Activated CD4-positive, alpha-beta T cell treated with anti-CD3 and anti-CD28 coated beads for 4 hours (primary cell): ENCODE results near the gene SUMF1.
"Not testable (repeated sequence)": the region's sequence is repeated elsewhere in the genome, so short reads cannot be mapped to it uniquely, and the experiment has no call there.

Source experiments
- DNase-seq, 2 donors: peaks; one replicate each; pipeline ENCODE4 v3.0.0-alpha.2; 2020

The SUMF1 gene

DNA sequence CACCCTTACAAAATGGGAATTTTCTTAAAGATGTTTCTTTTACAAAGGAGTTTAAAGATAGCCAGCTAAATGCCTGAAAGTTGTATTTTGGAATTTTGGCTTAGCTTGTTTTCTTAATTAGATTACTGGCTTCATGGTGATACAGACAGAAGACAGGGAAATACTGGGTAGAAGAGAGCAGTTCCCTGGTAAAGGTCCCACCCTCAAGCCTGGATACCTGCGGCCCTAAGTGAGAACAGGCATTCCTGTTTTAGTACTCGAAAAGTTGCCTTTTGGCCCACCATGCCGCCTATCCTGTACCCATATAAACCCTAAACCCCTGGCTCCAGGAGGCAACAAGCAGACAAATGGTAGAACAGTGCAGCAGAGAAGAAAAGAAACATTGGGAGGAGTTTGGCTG is 134.5 kb downstream of the SUMF1 start:
- DNase-seq = no peak

GRCh38 chr3:4332111-4332510 is 135.0 kb downstream of the SUMF1 start:
- no peak for DNase-seq

DNA sequence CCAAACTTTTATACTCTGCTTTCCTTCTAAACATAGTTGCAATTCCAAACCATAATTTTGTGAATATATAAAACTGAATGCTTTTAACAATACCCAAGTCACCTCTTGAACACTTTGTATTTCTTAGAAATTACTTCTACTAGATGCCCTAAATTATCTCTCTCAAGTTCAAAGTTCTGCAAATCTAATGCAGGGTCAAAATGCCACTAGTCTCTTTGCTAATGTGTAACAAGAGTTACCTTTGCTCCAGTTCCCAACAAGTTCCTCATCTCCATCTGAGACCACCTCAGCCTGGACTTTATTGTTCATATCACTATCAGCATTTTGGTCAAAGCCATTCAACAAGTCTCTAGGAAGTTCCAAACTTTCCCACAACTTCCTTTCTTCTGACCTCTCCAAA is 137.3 kb downstream of the SUMF1 start:
- not testable (repeated sequence) for DNase-seq

DNA sequence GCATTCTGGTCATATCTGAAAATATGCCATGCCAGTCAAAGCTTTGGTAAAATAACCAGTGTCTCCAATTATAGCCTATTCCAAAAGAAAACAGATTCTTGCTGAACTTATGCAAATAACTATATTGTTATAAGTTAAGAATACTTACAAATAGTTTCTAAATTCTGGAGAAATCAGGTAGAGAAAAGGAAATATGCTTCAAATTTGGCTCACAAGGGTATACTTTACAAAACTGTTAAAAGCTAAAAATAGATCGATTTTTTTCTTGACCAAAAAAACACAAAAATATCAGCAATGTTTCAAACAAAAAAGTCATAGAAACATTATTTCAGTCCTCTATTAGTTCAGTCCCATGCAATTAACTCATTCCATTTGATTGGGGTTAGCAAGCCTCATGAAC is 140.2 kb downstream of the SUMF1 start:
- no peak for DNase-seq

DNA sequence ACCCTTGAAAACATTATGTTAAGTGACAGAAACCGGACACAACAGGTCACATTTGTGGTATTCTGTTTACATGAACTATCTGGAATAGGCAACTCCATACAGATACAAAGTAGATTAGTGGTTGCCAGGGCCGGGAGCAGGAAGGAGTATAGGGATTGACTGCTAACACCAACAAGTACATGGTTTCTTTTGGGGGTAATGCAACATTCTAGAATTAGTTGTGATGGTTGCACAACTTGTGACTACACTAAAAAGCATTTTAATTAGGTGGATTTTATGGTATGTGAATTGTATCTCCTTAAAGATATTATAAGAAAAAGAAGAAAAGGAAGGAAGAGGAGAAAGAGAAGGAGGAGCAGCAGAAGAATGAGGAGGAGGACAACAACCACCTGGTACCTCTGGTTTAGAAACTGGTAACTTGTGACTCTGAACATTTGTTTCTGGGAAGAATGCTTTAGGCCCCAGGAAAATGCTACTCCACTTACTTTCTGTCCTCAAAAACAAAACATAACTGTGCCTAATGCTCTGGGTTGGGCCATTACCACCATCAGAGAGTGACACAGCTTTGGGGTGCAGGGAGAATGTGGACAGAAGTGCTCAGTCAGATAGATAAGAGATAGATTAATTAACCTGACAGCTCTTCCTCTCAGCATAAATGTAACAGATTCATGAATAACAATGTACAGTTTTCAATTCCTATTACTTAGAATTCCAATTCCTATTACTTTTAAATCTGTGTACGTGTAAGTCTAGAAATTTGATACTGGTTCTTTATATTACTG is 143.6 kb downstream of the SUMF1 start:
- no peak for DNase-seq

DNA sequence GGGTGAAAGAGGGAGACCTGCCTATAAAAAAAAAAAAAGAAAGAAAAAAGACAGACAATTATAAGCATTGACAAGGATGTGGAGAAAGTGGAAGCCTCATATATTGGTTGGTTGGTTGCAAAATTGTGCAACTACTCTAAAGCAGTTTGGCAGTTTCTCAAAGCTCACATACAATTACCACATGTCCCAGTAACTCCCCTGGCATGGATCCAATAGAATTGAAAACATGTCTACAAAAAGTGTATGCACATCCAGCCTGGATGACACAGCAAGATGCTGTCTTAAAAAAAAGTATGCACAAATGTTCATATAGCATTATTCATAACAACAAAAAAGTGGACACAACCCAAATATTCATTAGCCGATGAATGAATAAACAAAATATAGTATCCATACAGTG is 144.4 kb downstream of the SUMF1 start:
- DNase-seq = no peak

GRCh38 chr3:4321732-4322131 is 145.3 kb downstream of the SUMF1 start:
- DNase-seq = no peak

- DNase-seq = no peak
Observed at GRCh38 chr3:4320096-4320911, 146.8 kb downstream of the SUMF1 start.

DNA sequence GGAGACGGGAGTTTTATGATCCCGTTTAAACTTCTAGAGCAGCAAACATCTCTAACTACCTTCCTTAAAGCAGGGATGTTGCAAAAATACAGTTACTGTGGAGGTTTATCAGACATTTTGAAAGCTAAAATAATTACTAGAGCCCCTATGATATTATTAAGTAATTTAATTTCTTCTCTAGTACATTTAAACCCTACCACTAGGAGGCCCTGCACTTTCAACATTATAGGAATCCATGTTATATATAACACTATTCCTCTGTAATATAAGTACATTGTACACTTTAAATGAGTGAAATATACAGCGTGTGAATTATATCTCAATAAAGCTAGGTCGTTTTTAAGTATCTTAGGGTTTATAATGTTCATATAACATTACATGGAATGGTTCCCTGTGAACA is 152.4 kb downstream of the SUMF1 start:
- DNase-seq = no peak

- no peak for DNase-seq
Observed at GRCh38 chr3:4313606-4314293, 153.3 kb downstream of the SUMF1 start.

GRCh38 chr3:4311496-4311895 is 155.6 kb downstream of the SUMF1 start:
- DNase-seq = no peak
